ENCODE results near the gene ZBTB14.
A peak's percentile ranks its signal among the peaks of the same experiment; 100 is the strongest.

ZBTB14 gene

GRCh38 chr18:5286525-5286924 is 9.0 kb downstream of the ZBTB14 start:
- Histone ChIP-seq H3K4me3 (ENCODE audit: low read depth, low read length) (no peak overlapping the region), H3K4me1 (ENCODE audit: control insufficient read depth, insufficient read depth, low read length) (peaks cover 14% of the 10 kb centered on the region), H3K9me3 (ENCODE audit: control insufficient read depth, insufficient read depth, low read length) (no peaks in the 10 kb centered on the region), H3K9ac (ENCODE audit: low read depth, low read length) (no peak overlapping the region), H3K27me3 (ENCODE audit: control insufficient read depth, insufficient read depth, low read length) (no peaks in the 10 kb centered on the region), H3K36me3 (ENCODE audit: control insufficient read depth, insufficient read depth, low read length) (peaks cover 8% of the 10 kb centered on the region)

GRCh38 chr18:5285326-5285725 is 10.2 kb downstream of the ZBTB14 start:
- H3K4me3 ChIP-seq (ENCODE audit: low read depth, low read length) = no peak overlapping the region
- H3K9me3 ChIP-seq (ENCODE audit: control insufficient read depth, insufficient read depth, low read length) = no peaks in the 10 kb centered on the region
- no peak overlapping the region for H3K9ac ChIP-seq (ENCODE audit: low read depth, low read length)
- H3K36me3 ChIP-seq (ENCODE audit: control insufficient read depth, insufficient read depth, low read length) = no peaks in the 10 kb centered on the region
- H3K27me3 ChIP-seq (ENCODE audit: control insufficient read depth, insufficient read depth, low read length) = no peaks in the 10 kb centered on the region
- peaks cover 14% of the 10 kb centered on the region for H3K4me1 ChIP-seq (ENCODE audit: control insufficient read depth, insufficient read depth, low read length)

GRCh38 chr18:5284808-5285207 is 10.7 kb downstream of the ZBTB14 start:
- H3K4me1 ChIP-seq (ENCODE audit: control insufficient read depth, insufficient read depth, low read length) = peaks cover 14% of the 10 kb centered on the region

GRCh38 chr18:5282770-5283169 is 12.8 kb downstream of the ZBTB14 start:
- H3K9ac ChIP-seq (ENCODE audit: low read depth, low read length) = no peak overlapping the region
- no peaks in the 10 kb centered on the region for H3K27me3 ChIP-seq (ENCODE audit: control insufficient read depth, insufficient read depth, low read length)
- H3K36me3 ChIP-seq (ENCODE audit: control insufficient read depth, insufficient read depth, low read length) = no peaks in the 10 kb centered on the region
- H3K4me1 ChIP-seq (ENCODE audit: control insufficient read depth, insufficient read depth, low read length) = peaks cover 4% of the 10 kb centered on the region
- no peaks in the 10 kb centered on the region for H3K9me3 ChIP-seq (ENCODE audit: control insufficient read depth, insufficient read depth, low read length)
- H3K4me3 ChIP-seq (ENCODE audit: low read depth, low read length) = no peak overlapping the region

More at GRCh38 chr18:5284808-5285207, 10.7 kb downstream of the ZBTB14 start:
- no peaks in the 10 kb centered on the region for H3K9me3 ChIP-seq (ENCODE audit: control insufficient read depth, insufficient read depth, low read length)
- H3K4me3 ChIP-seq (ENCODE audit: low read depth, low read length) = no peak overlapping the region
- no peaks in the 10 kb centered on the region for H3K36me3 ChIP-seq (ENCODE audit: control insufficient read depth, insufficient read depth, low read length)
- H3K9ac ChIP-seq (ENCODE audit: low read depth, low read length) = no peak overlapping the region
- H3K27me3 ChIP-seq (ENCODE audit: control insufficient read depth, insufficient read depth, low read length) = no peaks in the 10 kb centered on the region

GRCh38 chr18:5276947-5277346 is 18.6 kb downstream of the ZBTB14 start:
- H3K36me3 ChIP-seq (ENCODE audit: control insufficient read depth, insufficient read depth, low read length) = no peaks in the 10 kb centered on the region
- no peak overlapping the region for H3K9ac ChIP-seq (ENCODE audit: low read depth, low read length)
- H3K9me3 ChIP-seq (ENCODE audit: control insufficient read depth, insufficient read depth, low read length) = no peaks in the 10 kb centered on the region
- no peaks in the 10 kb centered on the region for H3K27me3 ChIP-seq (ENCODE audit: control insufficient read depth, insufficient read depth, low read length)
- peaks cover 4% of the 10 kb centered on the region for H3K4me1 ChIP-seq (ENCODE audit: control insufficient read depth, insufficient read depth, low read length)
- no peak overlapping the region for H3K4me3 ChIP-seq (ENCODE audit: low read depth, low read length)

GRCh38 chr18:5275872-5276271 is 19.7 kb downstream of the ZBTB14 start:
- no peak overlapping the region for H3K4me3 ChIP-seq (ENCODE audit: low read depth, low read length)
- H3K27me3 ChIP-seq (ENCODE audit: control insufficient read depth, insufficient read depth, low read length) = no peaks in the 10 kb centered on the region
- no peaks in the 10 kb centered on the region for H3K36me3 ChIP-seq (ENCODE audit: control insufficient read depth, insufficient read depth, low read length)
- H3K4me1 ChIP-seq (ENCODE audit: control insufficient read depth, insufficient read depth, low read length) = peaks cover 4% of the 10 kb centered on the region
- H3K9ac ChIP-seq (ENCODE audit: low read depth, low read length) = no peak overlapping the region
- no peaks in the 10 kb centered on the region for H3K9me3 ChIP-seq (ENCODE audit: control insufficient read depth, insufficient read depth, low read length)

- H3K9ac ChIP-seq (ENCODE audit: low read depth, low read length) = no peak overlapping the region
- no peak overlapping the region for H3K4me3 ChIP-seq (ENCODE audit: low read depth, low read length)
- no peaks in the 10 kb centered on the region for H3K4me1 ChIP-seq (ENCODE audit: control insufficient read depth, insufficient read depth, low read length)
- no peaks in the 10 kb centered on the region for H3K9me3 ChIP-seq (ENCODE audit: control insufficient read depth, insufficient read depth, low read length)
- no peaks in the 10 kb centered on the region for H3K27me3 ChIP-seq (ENCODE audit: control insufficient read depth, insufficient read depth, low read length)
- no peaks in the 10 kb centered on the region for H3K36me3 ChIP-seq (ENCODE audit: control insufficient read depth, insufficient read depth, low read length)
Observed at GRCh38 chr18:5268874-5269273, 26.7 kb downstream of the ZBTB14 start.

- Histone ChIP-seq H3K9me3 (ENCODE audit: control insufficient read depth, insufficient read depth, low read length) (no peaks in the 10 kb centered on the region), H3K4me1 (ENCODE audit: control insufficient read depth, insufficient read depth, low read length) (no peaks in the 10 kb centered on the region), H3K9ac (ENCODE audit: low read depth, low read length) (no peak overlapping the region), H3K4me3 (ENCODE audit: low read depth, low read length) (no peak overlapping the region), H3K27me3 (ENCODE audit: control insufficient read depth, insufficient read depth, low read length) (no peaks in the 10 kb centered on the region), H3K36me3 (ENCODE audit: control insufficient read depth, insufficient read depth, low read length) (no peaks in the 10 kb centered on the region)
Observed at GRCh38 chr18:5266721-5267120, 28.8 kb downstream of the ZBTB14 start.

GRCh38 chr18:5253910-5254309 is 41.6 kb downstream of the ZBTB14 start:
- H3K9ac ChIP-seq (ENCODE audit: low read depth, low read length) = no peak overlapping the region
- no peaks in the 10 kb centered on the region for H3K27me3 ChIP-seq (ENCODE audit: control insufficient read depth, insufficient read depth, low read length)
- H3K4me3 ChIP-seq (ENCODE audit: low read depth, low read length) = no peak overlapping the region
- H3K4me1 ChIP-seq (ENCODE audit: control insufficient read depth, insufficient read depth, low read length) = no peaks in the 10 kb centered on the region
- H3K9me3 ChIP-seq (ENCODE audit: control insufficient read depth, insufficient read depth, low read length) = no peaks in the 10 kb centered on the region
- H3K36me3 ChIP-seq (ENCODE audit: control insufficient read depth, insufficient read depth, low read length) = no peaks in the 10 kb centered on the region

- H3K36me3 ChIP-seq (ENCODE audit: control insufficient read depth, insufficient read depth, low read length) = no peaks in the 10 kb centered on the region
- H3K4me3 ChIP-seq (ENCODE audit: low read depth, low read length) = no peak overlapping the region
- no peaks in the 10 kb centered on the region for H3K4me1 ChIP-seq (ENCODE audit: control insufficient read depth, insufficient read depth, low read length)
- H3K27me3 ChIP-seq (ENCODE audit: control insufficient read depth, insufficient read depth, low read length) = no peaks in the 10 kb centered on the region
- H3K9ac ChIP-seq (ENCODE audit: low read depth, low read length) = no peak overlapping the region
- no peaks in the 10 kb centered on the region for H3K9me3 ChIP-seq (ENCODE audit: control insufficient read depth, insufficient read depth, low read length)
Observed at GRCh38 chr18:5251117-5251516, 44.4 kb downstream of the ZBTB14 start.

- H3K36me3 ChIP-seq (ENCODE audit: control insufficient read depth, insufficient read depth, low read length) = no peaks in the 10 kb centered on the region
Observed at GRCh38 chr18:5250603-5251002, 44.9 kb downstream of the ZBTB14 start.

GRCh38 chr18:5244941-5245340 is 50.6 kb downstream of the ZBTB14 start:
- Histone ChIP-seq H3K4me3 (ENCODE audit: low read depth, low read length) (no peak overlapping the region), H3K36me3 (ENCODE audit: control insufficient read depth, insufficient read depth, low read length) (no peaks in the 10 kb centered on the region), H3K4me1 (ENCODE audit: control insufficient read depth, insufficient read depth, low read length) (no peaks in the 10 kb centered on the region), H3K9ac (ENCODE audit: low read depth, low read length) (no peak overlapping the region), H3K27me3 (ENCODE audit: control insufficient read depth, insufficient read depth, low read length) (no peaks in the 10 kb centered on the region), H3K9me3 (ENCODE audit: control insufficient read depth, insufficient read depth, low read length) (no peaks in the 10 kb centered on the region)

More at GRCh38 chr18:5250603-5251002, 44.9 kb downstream of the ZBTB14 start:
- H3K9me3 ChIP-seq (ENCODE audit: control insufficient read depth, insufficient read depth, low read length) = no peaks in the 10 kb centered on the region
- no peak overlapping the region for H3K9ac ChIP-seq (ENCODE audit: low read depth, low read length)
- no peaks in the 10 kb centered on the region for H3K27me3 ChIP-seq (ENCODE audit: control insufficient read depth, insufficient read depth, low read length)
- H3K4me1 ChIP-seq (ENCODE audit: control insufficient read depth, insufficient read depth, low read length) = no peaks in the 10 kb centered on the region
- H3K4me3 ChIP-seq (ENCODE audit: low read depth, low read length) = no peak overlapping the region

- peak overlapping the region; percentile 18 for H3K9ac ChIP-seq (ENCODE audit: low read depth, low read length)
- H3K4me1 ChIP-seq (ENCODE audit: control insufficient read depth, insufficient read depth, low read length) = peaks cover 2% of the 10 kb centered on the region
- no peaks in the 10 kb centered on the region for H3K27me3 ChIP-seq (ENCODE audit: control insufficient read depth, insufficient read depth, low read length)
- H3K4me3 ChIP-seq (ENCODE audit: low read depth, low read length) = peak overlapping the region; percentile 96
- no peaks in the 10 kb centered on the region for H3K36me3 ChIP-seq (ENCODE audit: control insufficient read depth, insufficient read depth, low read length)
- no peaks in the 10 kb centered on the region for H3K9me3 ChIP-seq (ENCODE audit: control insufficient read depth, insufficient read depth, low read length)
Observed at GRCh38 chr18:5239447-5239846, 56.1 kb downstream of the ZBTB14 start.

All from iPS-15b (cell line).